Stimulated activated CD4-positive, alpha-beta T cell treated with anti-CD3 and anti-CD28 coated beads, Interleukin-4, amount 100 ng/mL, for 1 hour (primary cell): ENCODE results near the gene IRF4.

Experiments
- DNase-seq: peaks from one replicate; pipeline ENCODE4 v3.0.0-alpha.2; 2020

Gene IRF4

DNA sequence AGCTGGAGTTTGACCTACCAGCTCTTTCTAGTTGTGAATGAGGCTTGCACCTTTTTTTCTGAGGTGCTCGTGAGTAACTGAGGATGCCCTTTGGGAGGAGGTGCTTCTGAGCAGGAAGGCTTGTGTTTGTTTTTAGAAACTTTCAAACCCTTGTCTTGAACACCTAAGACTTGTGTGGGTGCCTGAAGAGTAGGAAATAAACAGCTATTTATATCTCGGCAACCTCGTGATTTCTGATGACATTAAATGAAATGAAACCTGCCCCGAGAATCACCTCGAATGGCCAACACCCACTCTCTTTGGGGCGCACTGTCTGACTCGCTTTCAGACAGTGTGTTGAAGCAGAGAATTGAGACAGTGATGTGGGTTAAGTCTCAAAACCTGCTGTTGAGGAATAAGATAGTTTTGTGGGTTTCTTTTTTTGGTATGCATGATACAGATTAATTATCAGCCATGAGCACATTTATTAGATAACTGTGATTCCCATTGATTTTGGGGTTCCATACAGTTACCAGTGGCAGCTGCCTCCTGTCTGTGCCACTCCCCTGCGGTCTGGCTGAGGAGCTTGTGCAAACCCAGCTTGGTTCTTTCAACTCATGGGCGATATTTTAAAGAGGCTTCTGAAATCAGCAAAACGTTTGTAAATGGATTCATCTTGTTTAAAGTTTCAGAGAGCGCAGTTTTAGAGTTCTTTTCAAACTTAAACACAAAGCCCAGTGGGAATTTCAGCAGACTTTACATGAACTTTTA, 8.4 kb downstream of the IRF4 start:
- DNase-seq = peak; percentile 49

DNA sequence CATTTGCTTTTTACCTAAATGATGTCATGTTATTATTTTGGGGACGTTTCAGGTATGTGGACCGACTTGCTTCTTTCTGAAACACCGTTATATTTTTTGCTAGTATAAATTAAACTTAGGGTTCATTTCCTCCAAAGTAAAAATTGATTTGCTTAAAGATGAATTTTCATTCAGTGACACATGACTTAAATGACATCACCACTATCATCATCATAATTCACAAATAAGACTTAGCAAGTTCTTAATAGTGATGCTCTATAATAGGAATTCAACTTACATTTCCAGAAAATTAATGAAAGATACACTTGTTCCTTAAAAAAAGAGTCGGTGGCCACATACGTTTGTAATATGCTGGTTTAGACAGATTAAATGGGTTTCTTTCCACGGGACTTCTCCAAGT, 9.3 kb downstream of the IRF4 start:
- DNase-seq = no peak

DNA sequence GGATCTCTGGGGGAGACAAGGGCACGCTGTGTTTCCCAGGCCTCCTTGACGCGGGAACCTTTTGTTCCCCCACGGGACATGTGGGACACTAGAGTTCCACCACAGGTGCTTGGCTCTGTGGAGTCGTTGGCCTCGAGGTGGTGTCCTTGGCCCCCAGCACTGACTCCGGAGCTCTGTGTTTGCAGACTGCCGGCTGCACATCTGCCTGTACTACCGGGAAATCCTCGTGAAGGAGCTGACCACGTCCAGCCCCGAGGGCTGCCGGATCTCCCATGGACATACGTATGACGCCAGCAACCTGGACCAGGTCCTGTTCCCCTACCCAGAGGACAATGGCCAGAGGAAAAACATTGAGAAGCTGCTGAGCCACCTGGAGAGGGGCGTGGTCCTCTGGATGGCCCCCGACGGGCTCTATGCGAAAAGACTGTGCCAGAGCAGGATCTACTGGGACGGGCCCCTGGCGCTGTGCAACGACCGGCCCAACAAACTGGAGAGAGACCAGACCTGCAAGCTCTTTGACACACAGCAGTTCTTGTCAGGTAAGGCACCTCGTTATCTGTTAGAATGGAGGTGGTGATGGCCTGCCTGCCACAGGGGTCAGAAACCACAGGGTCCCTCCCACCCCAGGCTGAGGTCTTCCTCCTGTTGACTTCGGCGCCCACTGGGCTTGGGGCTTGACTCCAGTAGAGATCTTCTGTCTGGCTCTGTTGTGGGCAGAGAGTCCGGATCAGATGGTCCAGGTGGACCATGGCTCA, 9.9 kb downstream of the IRF4 start:
- no peak for DNase-seq

DNA sequence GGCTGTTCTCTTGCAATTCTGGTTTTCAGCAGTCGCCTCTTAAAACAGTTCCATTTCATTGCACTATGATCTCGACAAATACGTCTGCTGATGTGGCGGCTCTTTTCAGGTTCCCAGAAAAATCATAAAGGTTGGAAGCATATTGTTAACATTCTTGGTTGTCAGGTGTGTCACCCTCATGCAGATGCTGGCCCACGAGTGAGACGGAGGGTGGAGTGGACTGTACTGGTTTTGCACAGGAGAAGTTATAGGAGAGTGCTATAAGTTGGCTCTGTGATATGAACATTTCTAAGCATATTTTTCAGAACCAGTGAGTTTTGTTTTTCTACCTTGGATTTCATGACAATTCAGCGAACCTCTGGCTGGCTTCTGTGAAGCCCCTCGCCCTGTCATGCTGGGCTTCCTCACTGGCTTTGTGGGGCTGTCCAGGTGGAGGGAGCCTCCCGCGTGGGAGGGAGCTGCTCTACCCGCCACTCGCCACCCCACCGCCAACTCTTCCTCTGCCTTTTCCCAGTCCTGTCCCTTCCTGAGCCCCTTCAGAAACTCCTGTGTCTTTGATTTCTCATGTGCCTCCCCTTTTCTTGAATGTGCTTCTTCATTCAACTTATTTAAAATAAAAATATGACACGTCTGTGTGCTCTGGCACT, 10.6 kb downstream of the IRF4 start:
- no peak for DNase-seq

DNA sequence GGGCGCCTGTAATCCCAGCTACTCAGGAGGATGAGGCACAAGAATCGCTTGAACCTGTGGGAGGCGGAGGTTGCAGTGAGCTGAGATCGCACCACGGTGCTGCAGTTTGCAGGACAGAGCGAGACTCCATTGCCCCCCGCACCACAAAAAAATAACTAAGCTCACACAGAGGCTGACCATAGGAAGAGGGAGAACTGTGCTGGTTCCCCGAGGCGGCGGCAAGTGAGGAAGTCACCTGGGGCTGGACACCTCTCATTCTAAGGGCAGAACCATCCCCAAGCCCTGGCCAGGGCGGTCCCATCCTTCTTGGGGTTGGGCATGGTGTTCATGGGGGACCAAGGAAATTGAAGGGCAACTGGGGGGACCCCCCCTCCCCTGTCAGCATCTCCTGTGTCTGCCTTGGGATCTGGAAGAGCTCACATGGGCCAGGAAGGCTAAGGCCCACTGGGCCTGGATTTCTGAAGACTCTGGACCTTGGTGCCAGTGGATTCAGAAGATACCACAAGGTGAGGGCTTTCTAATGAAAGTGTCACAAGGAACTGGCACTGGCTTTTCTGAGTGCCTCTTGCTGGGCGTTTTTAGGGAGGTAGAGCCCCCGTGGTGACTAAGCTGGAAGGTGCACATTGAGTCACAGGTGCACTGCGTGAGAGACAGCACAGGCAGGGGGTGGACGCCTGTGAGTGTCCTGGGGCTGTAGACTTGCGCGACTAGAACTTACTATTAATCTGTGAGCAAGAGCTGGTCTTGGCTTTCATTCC, 11.5 kb downstream of the IRF4 start:
- peak; percentile 72 for DNase-seq

DNA sequence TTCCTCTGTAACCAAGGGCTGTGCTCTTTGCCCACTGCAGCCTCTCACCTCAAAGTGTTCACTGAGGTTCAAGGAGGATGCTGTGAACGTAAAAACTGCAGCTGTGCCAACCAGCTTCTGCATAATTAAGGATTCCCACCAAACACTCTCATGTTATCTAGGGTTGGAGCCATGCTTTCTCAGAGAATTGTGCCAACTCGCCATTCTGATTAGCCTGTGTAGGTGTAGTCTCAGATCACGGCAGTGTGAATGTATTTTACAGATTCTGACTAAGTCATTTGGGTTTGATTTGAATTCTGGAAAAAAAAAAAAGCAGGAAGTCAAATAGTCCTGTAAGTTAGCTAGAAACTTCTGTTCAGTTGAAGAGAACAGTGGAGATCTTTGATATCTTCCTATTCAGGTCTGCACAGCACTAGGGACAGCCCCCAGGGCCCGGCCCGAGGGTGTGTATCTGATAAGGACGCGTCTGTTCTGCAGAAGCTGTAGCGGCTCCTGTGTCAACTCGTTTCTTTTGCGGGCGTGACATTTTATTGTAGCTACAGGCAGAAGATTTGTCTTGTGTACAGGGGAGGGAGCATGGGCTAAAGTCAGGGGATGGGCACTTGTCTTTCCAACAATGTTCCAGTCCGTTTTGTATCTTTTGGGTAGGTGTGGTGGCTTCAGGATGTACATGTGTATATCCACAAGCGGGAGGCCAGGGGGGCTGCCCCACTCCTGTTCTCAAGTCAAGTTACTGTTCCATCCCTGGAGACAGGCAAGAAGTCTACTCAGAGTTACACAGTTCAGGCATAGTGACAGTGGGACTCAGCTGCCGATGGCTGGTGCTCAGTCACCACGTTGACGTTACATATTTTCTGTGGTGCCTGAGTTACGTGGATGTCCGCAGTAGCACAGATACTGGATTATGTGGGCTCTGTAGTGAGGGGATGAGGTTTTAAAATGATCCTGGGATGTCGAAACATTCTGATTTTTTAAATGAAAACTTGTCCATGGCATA, 12.4 kb downstream of the IRF4 start:
- DNase-seq = peak; percentile 63

DNA sequence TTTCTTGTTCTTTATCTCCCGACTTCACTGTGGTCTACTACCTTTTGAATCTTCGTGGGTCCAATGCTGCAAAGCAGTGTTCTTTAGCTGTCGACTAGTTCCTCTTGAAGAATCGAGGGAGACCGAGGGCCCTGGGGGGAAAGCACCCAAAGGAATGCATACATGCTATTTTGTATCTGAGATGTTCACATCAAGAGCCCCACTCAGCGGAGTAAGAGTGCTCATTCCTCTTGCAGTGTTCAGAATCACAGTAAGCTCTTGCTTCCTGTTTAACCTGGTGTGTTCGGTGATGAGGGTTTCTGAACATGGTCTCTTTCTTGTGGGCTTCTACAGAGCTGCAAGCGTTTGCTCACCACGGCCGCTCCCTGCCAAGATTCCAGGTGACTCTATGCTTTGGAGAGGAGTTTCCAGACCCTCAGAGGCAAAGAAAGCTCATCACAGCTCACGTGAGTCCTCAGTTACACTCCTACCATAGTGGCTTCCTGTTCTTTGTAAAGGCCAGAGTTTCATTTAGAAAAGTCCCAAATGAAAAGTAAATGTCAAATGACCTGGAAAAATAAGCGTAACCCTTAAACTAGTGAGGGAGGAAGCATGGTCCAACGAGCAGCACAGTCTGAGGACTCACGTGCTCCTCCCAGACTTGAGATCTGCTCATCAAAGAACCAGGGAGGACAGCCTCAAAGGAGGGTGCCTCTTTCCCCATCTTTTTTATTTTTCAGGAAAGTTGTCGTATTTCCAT, 13.3 kb downstream of the IRF4 start:
- no peak for DNase-seq

DNA sequence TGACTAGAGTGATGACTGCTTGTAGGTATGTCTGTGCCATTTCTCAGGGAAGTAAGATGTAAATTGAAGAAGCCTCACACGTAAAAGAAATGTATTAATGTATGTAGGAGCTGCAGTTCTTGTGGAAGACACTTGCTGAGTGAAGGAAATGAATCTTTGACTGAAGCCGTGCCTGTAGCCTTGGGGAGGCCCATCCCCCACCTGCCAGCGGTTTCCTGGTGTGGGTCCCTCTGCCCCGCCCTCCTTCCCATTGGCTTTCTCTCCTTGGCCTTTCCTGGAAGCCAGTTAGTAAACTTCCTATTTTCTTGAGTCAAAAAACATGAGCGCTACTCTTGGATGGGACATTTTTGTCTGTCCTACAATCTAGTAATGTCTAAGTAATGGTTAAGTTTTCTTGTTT, 16.6 kb downstream of the IRF4 start:
- DNase-seq = no peak

DNA sequence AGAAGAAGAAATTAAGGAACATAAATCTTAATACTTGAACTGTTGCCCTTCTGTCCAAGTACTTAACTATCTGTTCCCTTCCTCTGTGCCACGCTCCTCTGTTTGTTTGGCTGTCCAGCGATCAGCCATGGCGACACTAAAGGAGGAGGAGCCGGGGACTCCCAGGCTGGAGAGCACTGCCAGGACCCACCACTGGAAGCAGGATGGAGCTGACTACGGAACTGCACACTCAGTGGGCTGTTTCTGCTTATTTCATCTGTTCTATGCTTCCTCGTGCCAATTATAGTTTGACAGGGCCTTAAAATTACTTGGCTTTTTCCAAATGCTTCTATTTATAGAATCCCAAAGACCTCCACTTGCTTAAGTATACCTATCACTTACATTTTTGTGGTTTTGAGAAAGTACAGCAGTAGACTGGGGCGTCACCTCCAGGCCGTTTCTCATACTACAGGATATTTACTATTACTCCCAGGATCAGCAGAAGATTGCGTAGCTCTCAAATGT, 17.1 kb downstream of the IRF4 start:
- no peak for DNase-seq

DNA sequence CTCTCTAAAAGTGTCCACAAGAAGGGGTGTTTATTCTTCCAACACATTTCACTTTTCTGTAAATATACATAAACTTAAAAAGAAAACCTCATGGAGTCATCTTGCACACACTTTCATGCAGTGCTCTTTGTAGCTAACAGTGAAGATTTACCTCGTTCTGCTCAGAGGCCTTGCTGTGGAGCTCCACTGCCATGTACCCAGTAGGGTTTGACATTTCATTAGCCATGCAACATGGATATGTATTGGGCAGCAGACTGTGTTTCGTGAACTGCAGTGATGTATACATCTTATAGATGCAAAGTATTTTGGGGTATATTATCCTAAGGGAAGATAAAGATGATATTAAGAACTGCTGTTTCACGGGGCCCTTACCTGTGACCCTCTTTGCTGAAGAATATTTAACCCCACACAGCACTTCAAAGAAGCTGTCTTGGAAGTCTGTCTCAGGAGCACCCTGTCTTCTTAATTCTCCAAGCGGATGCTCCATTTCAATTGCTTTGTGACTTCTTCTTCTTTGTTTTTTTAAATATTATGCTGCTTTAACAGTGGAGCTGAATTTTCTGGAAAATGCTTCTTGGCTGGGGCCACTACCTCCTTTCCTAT, 17.9 kb downstream of the IRF4 start:
- no peak for DNase-seq

DNA sequence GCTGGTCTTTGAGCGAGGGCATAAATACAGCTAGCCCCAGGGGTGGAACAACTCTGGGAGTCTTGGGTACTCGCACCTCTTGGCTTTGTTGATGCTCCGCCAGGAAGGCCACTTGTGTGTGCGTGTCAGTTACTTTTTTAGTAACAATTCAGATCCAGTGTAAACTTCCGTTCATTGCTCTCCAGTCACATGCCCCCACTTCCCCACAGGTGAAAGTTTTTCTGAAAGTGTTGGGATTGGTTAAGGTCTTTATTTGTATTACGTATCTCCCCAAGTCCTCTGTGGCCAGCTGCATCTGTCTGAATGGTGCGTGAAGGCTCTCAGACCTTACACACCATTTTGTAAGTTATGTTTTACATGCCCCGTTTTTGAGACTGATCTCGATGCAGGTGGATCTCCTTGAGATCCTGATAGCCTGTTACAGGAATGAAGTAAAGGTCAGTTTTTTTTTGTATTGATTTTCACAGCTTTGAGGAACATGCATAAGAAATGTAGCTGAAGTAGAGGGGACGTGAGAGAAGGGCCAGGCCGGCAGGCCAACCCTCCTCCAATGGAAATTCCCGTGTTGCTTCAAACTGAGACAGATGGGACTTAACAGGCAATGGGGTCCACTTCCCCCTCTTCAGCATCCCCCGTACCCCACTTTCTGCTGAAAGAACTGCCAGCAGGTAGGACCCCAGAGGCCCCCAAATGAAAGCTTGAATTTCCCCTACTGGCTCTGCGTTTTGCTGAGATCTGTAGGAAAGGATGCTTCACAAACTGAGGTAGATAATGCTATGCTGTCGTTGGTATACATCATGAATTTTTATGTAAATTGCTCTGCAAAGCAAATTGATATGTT, 19.2 kb downstream of the IRF4 start:
- no peak for DNase-seq

DNA sequence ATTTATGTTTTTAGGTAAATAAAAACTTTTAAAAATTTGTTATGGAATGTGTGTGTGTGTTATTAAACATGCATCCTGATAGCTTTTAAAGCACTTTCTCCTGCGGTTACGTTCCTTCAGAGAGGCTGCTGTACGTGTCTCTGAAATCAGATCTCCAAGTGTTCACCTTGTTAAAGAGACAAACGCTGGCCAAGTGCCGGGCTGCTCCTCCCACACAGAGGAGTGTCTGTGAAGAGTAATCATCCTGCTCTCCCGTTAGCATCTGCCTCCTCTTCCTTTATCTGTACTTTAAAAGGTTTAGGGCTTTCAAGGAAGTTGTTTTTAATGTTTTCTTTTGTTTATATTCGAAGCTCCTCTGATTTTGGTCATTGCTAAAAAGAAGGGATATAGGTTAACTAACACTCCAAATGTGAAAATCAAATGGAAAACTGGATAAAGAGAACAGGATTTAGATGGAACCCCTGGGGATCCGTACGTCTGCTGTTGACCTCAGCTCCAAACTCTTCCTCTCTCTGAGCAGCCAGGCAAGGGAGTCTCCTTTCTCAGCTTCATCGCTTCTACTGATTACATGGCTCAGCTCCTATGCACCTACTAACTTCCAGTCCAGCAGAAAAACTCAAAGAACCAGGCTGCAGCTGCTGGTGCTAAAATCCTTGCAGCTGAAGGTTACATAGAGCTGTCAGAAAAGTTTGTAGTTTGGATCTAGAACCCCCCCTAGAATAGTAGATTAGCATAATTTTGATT, 20.0 kb downstream of the IRF4 start:
- DNase-seq = no peak

DNA sequence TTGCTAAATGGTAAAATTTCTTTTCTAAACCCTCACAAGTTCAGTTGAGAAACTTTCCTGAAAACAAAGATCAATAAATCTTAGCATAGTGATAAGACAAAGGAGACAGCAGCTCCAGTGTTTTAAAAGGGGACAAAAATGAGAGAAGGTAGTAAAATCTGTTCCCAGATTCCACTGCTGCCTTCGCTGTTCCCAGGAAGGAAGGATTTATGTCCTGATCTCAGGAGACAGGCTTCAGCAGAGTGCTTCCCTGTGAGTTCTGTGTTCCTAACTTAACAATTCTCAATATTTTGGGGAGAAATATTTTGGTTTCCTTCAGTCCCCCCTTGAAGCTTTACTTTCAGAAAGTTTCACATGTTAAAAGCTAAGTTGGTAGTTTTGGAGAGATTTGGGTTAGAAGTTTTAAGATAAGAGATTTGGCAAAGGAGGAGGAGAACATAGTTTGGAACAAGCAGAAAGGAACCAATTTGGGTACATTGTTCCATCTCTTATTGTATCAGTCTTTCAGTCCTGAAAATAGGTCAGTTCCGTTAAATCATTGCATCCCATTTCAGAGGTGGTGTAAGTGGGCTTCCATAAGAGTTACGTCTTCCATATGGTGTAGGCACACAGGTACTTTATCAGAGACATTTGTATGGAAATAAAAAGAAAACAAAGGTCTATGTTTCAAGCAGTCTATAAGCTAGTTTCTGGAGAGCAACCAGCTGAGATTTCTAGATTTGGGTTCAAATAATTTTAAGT, 20.8 kb downstream of the IRF4 start:
- DNase-seq = no peak

DNA sequence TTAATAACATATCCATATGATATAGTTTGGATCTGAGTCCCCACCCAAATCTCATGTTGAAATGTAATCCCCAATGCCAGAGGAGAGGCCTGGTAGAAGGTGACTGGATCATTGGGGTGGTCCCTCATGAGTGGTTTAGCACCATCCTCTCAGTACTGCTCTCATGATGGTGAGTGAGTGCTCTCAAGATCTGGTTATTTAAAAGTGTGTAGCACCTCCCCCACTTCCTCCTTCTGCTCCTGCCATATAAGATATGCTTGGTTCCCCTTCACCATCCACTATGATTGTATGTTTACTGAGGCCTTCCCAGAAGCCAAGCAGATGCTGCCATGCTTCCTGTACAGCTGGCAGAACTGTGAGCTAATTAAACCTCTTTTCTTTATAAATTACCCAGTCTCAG, 22.9 kb downstream of the IRF4 start:
- no peak for DNase-seq

DNA sequence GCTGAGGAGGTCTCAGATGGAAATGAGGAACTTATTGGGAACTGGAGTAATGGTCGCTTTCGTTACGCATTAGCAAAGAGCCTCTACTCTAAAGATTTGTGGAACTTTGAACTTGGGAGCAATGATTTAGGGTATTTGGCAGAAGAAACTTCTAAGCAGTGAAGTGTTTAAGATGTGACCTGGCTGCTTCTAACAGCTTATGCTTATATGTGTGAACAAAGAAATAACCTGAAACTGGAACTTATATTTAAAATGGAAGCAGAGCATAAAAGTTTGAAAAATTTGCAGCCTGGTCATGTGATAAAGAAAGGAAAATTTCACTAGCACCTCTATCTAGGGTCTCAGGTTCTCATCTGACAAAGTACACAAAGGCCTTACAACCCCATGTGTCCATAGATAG, 23.5 kb downstream of the IRF4 start:
- no peak for DNase-seq

DNA sequence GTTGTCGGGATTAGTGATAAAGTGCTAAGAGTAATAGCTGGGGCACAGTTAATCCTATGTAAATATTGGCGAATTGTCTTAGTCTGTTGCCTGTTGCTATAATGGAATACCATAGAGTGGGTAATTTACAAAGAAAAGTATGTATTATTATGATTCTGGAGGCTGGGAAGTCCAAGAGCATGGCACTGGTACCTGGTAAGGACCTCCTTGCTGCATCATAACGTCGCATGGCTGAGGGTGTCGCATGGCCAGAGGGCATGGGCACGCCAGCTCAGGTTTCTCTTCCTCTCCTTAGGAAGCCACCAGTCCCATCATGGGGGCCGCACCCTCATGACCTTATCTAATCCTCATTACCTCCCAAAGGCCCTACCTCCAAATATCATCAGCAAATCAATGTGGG, 29.7 kb downstream of the IRF4 start:
- DNase-seq = no peak

DNA sequence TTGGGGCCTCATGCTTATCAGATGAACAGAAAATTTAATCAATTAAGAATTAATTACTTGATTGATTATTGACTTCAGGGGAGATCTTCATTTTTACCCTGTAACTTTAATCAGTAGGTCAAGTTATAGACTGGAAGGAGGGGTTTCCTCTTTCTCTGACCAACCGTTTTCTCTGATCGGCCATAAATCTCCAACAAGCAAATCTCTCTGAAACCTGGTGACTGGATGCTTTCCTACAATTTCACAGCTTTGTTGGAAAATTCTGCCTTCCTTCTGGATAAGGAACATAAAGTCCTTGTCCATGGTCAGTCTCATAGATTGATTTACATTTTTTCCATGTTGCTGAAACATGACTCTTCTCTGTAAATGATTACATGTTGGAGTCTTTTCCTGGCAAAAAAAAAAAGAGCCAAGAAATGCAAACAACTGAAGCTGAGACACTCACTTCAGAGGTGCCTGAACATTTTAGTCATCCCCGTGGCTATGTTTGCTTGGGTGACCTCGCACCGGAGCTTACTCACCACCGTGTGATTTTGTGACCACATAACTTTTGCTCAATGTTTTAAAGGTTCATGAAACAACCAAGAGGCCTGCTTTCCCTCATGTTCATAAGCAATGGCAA, 31.0 kb downstream of the IRF4 start:
- peak; percentile 61 for DNase-seq
